ENCODE measurements around the gene SNRK.

- TF ChIP-seq POLR2AphosphoS5 (IDR thresholded peaks at IDR 0.05; ENCODE audit: low read depth) (no peak), CTCF (conservative IDR thresholded peaks at IDR 0.05; ENCODE audit: low read depth in 2 of 2) (no peak), EZH2 (IDR thresholded peaks at IDR 0.05; ENCODE audit: low read depth, unreplicated experiment) (no peak), STAT1 (IDR thresholded peaks at IDR 0.05; ENCODE audit: unreplicated experiment) (no peak)
Measured at GRCh38 chr3:43266451-43266850, 19.9 kb upstream of the SNRK start.

Data from GM23338 (cell line).